Esophagus squamous epithelium (tissue), 5 donors: ENCODE measurements around the gene GH1. TPM values are rescaled to one million over a fixed set of nuclear protein-coding genes. Genes with fewer than 3 reads are reported as not detected.

Experiments
- DNase-seq: peaks from one replicate; lab custom pipeline; 2025; lab: John Stamatoyannopoulos, UW
- H3K27ac ChIP-seq, 4 donors: fragments of 200-600 bp; sonication (generic); one replicate each; pipeline ENCODE4 v1.5.1; 2016 to 2019; ENCODE audit warnings: mild to moderate bottlenecking in 1 of 4
- H3K27me3 ChIP-seq, 4 donors: fragments of 200-600 bp; sonication (generic); 1 replicate in 3 of 4; 2 replicates in 1 of 4; pipeline versions ENCODE4 v1.5.1 to v1.6.0; 2017 to 2021; ENCODE audit warnings: antibody characterized with exemption in 1 of 4
- H3K36me3 ChIP-seq, 3 donors: fragments of 200-600 bp; sonication (generic); one replicate each; pipeline ENCODE4 v1.5.1; 2016 to 2019
- H3K4me1 ChIP-seq, 3 donors: fragments of 200-600 bp; sonication (generic); one replicate each; pipeline ENCODE4 v1.5.1; 2017 to 2019
- H3K4me3 ChIP-seq, 4 donors: fragments of 200-600 bp; sonication (generic); 1 replicate in 3 of 4; 2 replicates in 1 of 4; pipeline ENCODE4 v1.5.1; 2016 to 2019; ENCODE audit warnings: mild to moderate bottlenecking in 2 of 4, moderate library complexity in 1 of 4
- H3K9me3 ChIP-seq, 3 donors: fragments of 200-600 bp; sonication (generic); one replicate each; pipeline ENCODE4 v1.5.1; 2016 to 2019
- POLR2A ChIP-seq, 4 donors: fragments of 450-650 bp; IDR thresholded peaks; one replicate each; pipeline ENCODE4 v1.6.1; 2017; ENCODE audit warnings: antibody characterized with exemption in 4 of 4, mild to moderate bottlenecking in 4 of 4, moderate library complexity in 3 of 4
- WGBS, 2 donors: methylation state at CpG; one replicate each; pipeline ENCODE4 v1.1.5; 2018; 5-methylcytosine and 5-hydroxymethylcytosine counted together
- intact Hi-C: fragments of 100-400 bp; cut with DNase I; formaldehyde crosslinking; loops from one replicate; pipeline ENCODE4 v1.15.0; 2022
- total RNA-seq, 4 donors: library from RNA; depleted of rRNA; stranded (reverse); fragments of >200 nt; gene quantifications; one replicate each; pipeline ENCODE4 v1.1.0, GENCODE V29; 2016
- TF ChIP-seq, protein P1 (sequence below), 6 experiments: fragments of 450-650 bp in 4 of 6; fragments of 200-600 bp in 2 of 6; sonication (generic) in 2 of 6; IDR thresholded peaks; one replicate each; pipeline ENCODE4 v1.5.1; 2016 to 2019; ENCODE audit warnings: antibody characterized with exemption in 6 of 6, mild to moderate bottlenecking in 4 of 6, moderate library complexity in 4 of 6
- donor health status: DM: yes; HTN: yes; CAD: no.

The GH1 gene
- total RNA-seq, 4 donors from 2014 or later = not detected

- Histone ChIP-seq H3K4me1 (peaks cover 0 to 11% (median 0%) of the 10 kb centered on the region in 3 donors), H3K4me3 (no peak overlapping the region), H3K27ac (no peak overlapping the region), H3K9me3 (no peaks in the 10 kb centered on the region), H3K36me3 (no peaks in the 10 kb centered on the region), H3K27me3 (peaks cover 0 to 34% (median 0%) of the 10 kb centered on the region in 4 donors)
- 80% methylated on average over 1 of the region's 9 CpGs; no CpG with 5 or more reads in 1 of the 2 donors for WGBS, 2 donors
- intact Hi-C loops = no loop called here
- no peak for DNase-seq
- TF ChIP-seq, protein P1, sequence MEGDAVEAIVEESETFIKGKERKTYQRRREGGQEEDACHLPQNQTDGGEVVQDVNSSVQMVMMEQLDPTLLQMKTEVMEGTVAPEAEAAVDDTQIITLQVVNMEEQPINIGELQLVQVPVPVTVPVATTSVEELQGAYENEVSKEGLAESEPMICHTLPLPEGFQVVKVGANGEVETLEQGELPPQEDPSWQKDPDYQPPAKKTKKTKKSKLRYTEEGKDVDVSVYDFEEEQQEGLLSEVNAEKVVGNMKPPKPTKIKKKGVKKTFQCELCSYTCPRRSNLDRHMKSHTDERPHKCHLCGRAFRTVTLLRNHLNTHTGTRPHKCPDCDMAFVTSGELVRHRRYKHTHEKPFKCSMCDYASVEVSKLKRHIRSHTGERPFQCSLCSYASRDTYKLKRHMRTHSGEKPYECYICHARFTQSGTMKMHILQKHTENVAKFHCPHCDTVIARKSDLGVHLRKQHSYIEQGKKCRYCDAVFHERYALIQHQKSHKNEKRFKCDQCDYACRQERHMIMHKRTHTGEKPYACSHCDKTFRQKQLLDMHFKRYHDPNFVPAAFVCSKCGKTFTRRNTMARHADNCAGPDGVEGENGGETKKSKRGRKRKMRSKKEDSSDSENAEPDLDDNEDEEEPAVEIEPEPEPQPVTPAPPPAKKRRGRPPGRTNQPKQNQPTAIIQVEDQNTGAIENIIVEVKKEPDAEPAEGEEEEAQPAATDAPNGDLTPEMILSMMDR (IDR thresholded peaks at IDR 0.05) = no peak
Observed at GRCh38 chr17:63948521-63948920, 29.9 kb upstream of the GH1 start.

- 80 to 92% methylated on average over 3 to 7 of the region's 18 CpGs for WGBS, 2 donors
- H3K4me3 ChIP-seq = no peak overlapping the region
- no peak for DNase-seq
- no peaks in the 10 kb centered on the region for H3K36me3 ChIP-seq
- H3K27me3 ChIP-seq = peaks cover 0 to 34% (median 0%) of the 10 kb centered on the region in 4 donors
- intact Hi-C loops = no loop called here
- H3K27ac ChIP-seq = no peak overlapping the region
- TF ChIP-seq, protein P1 (IDR thresholded peaks at IDR 0.05) = no peak
- no peak for TF ChIP-seq POLR2A (IDR thresholded peaks at IDR 0.05)
- peaks cover 0 to 11% (median 0%) of the 10 kb centered on the region in 3 donors for H3K4me1 ChIP-seq
- no peaks in the 10 kb centered on the region for H3K9me3 ChIP-seq
Observed at GRCh38 chr17:63947711-63948330, 29.2 kb upstream of the GH1 start.

DNA sequence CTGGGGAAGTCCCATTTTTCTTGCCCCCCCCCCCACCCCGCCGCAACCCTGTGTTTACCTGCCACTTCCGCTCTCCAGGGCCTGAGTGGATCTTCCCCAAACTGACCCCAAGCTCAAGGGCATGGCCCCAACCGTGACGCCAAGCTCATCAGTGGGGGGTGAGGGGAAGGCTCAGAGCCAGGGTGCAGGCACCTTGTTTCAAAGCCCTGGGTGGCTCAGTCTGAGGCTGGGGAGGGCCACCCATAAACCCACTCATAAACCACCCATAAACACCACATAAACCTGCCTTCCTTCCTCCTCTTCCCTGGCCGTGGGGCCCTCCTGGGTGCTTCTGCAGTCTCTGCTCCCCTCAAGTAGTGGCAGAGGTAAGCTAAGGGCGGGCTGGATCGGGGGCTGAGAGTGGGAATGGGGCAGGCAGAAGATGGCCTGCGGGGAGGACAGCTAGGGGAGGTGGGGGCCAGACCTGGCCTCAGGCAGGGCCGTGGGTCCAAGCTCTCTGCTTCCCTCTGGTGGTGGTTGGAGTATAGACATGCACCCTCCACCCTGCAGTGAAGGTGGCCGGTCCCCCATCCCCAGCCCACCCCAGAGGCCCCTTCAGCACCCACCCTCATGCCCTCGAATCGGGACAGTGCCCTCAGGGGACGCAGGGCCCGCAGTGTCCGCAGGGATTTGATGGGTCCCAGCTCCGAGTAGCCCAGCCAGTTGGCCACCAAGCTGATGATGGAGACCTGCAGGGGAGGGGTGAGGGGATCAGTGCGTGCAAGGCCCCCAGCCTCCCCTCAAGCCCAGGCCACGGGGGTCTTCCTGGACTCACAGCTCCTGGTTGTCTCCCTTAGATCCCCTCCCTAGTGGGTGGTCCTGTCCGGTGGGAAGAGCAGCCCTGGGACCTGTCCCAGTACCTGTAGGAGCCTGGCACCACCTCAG, 28.1 kb upstream of the GH1 start:
- H3K4me1 ChIP-seq = peaks cover 0 to 11% (median 0%) of the 10 kb centered on the region in 3 donors
- no peak for DNase-seq
- intact Hi-C loops = no loop called here
- peaks cover 0 to 34% (median 0%) of the 10 kb centered on the region in 4 donors for H3K27me3 ChIP-seq
- 31 to 57% methylated on average over 3 to 7 of the region's 20 CpGs for WGBS, 2 donors
- no peak overlapping the region for H3K27ac ChIP-seq
- no peaks in the 10 kb centered on the region for H3K9me3 ChIP-seq
- peak overlapping the region in 1 of 4 donors; percentile 21 for H3K4me3 ChIP-seq
- TF ChIP-seq, protein P1 (IDR thresholded peaks at IDR 0.05) = peak; percentile 41 to 72 (median 62)
- TF ChIP-seq POLR2A (IDR thresholded peaks at IDR 0.05) = no peak
- no peaks in the 10 kb centered on the region for H3K36me3 ChIP-seq

- no peaks in the 10 kb centered on the region for H3K36me3 ChIP-seq
- peaks cover 0 to 29% (median 0%) of the 10 kb centered on the region in 4 donors for H3K27me3 ChIP-seq
- WGBS, 2 donors = 50% methylated on average over 6 of the region's 6 CpGs; no CpG with 5 or more reads in 1 of the 2 donors
- H3K9me3 ChIP-seq = no peaks in the 10 kb centered on the region
- H3K27ac ChIP-seq = no peak overlapping the region
- H3K4me1 ChIP-seq = peaks cover 0 to 11% (median 0%) of the 10 kb centered on the region in 3 donors
- intact Hi-C loops = no loop called here
- DNase-seq = no peak
- TF ChIP-seq POLR2A (IDR thresholded peaks at IDR 0.05) = no peak
- TF ChIP-seq, protein P1 (IDR thresholded peaks at IDR 0.05) = no peak
- no peak overlapping the region for H3K4me3 ChIP-seq
Observed at GRCh38 chr17:63945784-63946439, 27.3 kb upstream of the GH1 start.
